Nephron (organoid): Measurements from ENCODE around the gene DNPH1.

Experiments
- H3K27ac Mint-ChIP-seq, 3 experiments: 2 replicates each; pipeline ENCODE4 v1.8.0; 2020; ENCODE audit warnings: mixed read lengths in 3 of 3, mild to moderate bottlenecking in 2 of 3, moderate library complexity in 1 of 3
- H3K27me3 Mint-ChIP-seq: 2 replicates; pipeline ENCODE4 v1.8.0; 2021; ENCODE audit warnings: low read depth, mild to moderate bottlenecking, moderate library complexity, mixed read lengths
- H3K36me3 Mint-ChIP-seq: 2 replicates; pipeline ENCODE4 v1.8.0; 2020; ENCODE audit warnings: low read depth, mixed read lengths
- H3K4me1 Mint-ChIP-seq: 2 replicates; pipeline ENCODE4 v1.8.0; 2020; ENCODE audit warnings: mixed read lengths
- H3K4me3 Mint-ChIP-seq, 3 experiments: 2 replicates each; pipeline ENCODE4 v1.8.0; 2020; ENCODE audit warnings: mild to moderate bottlenecking in 3 of 3, mixed read lengths in 3 of 3, moderate library complexity in 2 of 3
- H3K9me3 Mint-ChIP-seq: 2 replicates; pipeline ENCODE4 v1.8.0; 2020; ENCODE audit warnings: mixed read lengths
- TF ChIP-seq, protein P1 (sequence below), 3 experiments: fragments of 200-600 bp; sonication (generic); IDR thresholded peaks; one replicate each; pipeline ENCODE4 v1.5.0; 2021; ENCODE audit warnings: antibody characterized with exemption in 3 of 3; ENCODE audit not compliant: unreplicated experiment in 3 of 3

Gene DNPH1

DNA sequence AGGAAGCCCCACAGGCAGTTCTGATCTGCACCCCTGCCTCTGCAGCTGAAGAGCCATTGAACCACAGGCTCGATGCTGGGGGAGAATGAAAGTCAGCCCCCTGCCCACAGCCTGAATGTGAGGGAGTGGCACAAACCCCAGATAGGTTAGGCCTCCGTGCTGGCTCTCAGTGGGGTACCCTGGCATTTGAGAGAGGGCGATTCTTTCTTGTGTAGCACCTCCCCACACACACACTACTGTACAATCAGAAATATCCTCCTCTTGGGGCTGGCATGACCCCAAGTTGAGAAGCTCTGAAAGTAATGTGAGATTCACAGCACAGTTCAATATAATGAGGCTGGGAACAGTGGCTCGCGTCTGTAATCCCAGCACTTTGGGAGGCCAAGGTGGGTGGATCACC, 31.9 kb upstream of the DNPH1 start:
- TF ChIP-seq, protein P1, sequence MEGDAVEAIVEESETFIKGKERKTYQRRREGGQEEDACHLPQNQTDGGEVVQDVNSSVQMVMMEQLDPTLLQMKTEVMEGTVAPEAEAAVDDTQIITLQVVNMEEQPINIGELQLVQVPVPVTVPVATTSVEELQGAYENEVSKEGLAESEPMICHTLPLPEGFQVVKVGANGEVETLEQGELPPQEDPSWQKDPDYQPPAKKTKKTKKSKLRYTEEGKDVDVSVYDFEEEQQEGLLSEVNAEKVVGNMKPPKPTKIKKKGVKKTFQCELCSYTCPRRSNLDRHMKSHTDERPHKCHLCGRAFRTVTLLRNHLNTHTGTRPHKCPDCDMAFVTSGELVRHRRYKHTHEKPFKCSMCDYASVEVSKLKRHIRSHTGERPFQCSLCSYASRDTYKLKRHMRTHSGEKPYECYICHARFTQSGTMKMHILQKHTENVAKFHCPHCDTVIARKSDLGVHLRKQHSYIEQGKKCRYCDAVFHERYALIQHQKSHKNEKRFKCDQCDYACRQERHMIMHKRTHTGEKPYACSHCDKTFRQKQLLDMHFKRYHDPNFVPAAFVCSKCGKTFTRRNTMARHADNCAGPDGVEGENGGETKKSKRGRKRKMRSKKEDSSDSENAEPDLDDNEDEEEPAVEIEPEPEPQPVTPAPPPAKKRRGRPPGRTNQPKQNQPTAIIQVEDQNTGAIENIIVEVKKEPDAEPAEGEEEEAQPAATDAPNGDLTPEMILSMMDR (IDR thresholded peaks at IDR 0.05; ENCODE audit: unreplicated experiment in 3 of 3): no peak
- peaks cover 16% of the 10 kb centered on the region for H3K27me3 Mint-ChIP-seq
- peaks cover 10% of the 10 kb centered on the region for H3K4me1 Mint-ChIP-seq
- no peaks in the 10 kb centered on the region for H3K9me3 Mint-ChIP-seq
- H3K27ac Mint-ChIP-seq: peak overlapping the region in 1 of 3 experiments; percentile 65
- H3K36me3 Mint-ChIP-seq: no peaks in the 10 kb centered on the region
- H3K4me3 Mint-ChIP-seq: no peak overlapping the region

DNA sequence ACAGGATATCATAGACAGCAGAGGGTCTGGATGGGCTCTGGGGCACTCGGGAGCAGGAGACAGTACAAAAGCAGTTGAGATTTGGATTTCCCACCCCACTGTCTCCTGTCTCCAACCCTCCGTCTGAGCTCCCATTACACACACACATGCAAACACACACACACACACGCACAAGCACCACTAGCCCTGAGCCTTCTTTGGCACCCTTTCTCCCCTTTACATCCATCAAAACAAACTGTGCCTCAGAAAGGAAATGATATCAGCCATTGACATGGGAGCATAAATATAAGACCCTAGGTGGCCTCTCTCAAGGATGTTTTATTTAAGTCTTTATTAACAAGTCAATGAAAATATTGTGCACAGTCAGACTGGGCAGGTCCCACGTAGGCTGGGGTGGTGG, 31.5 kb upstream of the DNPH1 start:
- H3K27ac Mint-ChIP-seq: peak overlapping the region in 1 of 3 experiments; percentile 65
- H3K36me3 Mint-ChIP-seq: no peaks in the 10 kb centered on the region
- H3K27me3 Mint-ChIP-seq: peaks cover 12% of the 10 kb centered on the region
- H3K4me1 Mint-ChIP-seq: peaks cover 10% of the 10 kb centered on the region
- no peak overlapping the region for H3K4me3 Mint-ChIP-seq
- TF ChIP-seq, protein P1 (IDR thresholded peaks at IDR 0.05; ENCODE audit: unreplicated experiment in 3 of 3): no peak
- H3K9me3 Mint-ChIP-seq: no peaks in the 10 kb centered on the region

DNA sequence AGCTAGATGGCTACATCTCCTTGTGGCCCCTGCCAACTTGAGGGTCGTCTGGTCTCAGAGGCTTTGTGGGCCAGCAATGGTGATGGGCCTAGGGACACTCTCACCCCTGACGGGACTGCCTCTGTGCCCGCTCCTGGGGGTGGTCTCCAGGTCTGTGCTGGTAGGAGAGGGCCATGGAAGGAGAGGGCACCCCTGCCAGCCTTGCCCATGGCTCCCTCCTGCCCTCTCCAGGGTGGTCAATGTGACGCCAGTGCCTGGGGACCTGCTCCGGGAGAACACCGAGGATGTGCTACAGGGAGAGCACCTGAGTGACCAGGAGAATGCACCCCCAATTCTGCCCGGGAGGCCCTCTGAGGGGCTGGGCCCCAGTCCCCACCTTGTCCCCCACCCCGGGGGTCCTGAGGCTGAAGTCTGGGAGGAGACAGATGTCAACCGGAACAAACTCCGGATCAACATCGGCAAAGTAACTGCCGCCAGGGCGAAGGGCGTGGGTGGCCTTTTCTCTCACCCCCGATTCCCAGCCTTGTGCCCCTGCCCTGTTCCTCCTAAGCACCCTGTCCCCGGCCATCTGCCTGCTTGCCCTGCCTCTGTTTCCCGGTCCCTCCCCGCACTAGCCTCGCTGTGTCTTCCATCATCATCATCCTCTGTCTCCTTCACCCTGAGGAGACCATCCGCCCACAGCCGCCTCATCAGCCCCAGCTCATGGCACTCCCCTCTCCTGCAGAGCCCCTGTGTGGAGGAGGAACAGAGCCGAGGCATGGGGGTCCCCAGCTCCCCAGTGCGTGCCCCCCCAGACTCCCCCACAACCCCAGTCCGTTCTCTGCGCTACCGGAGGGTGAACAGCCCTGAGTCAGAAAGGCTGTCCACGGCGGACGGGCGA, 29.8 kb upstream of the DNPH1 start:
- peak overlapping the region in 1 of 3 experiments; percentile 33 for H3K4me3 Mint-ChIP-seq
- H3K9me3 Mint-ChIP-seq: no peaks in the 10 kb centered on the region
- TF ChIP-seq, protein P1 (IDR thresholded peaks at IDR 0.05; ENCODE audit: unreplicated experiment in 3 of 3): no peak
- no peaks in the 10 kb centered on the region for H3K36me3 Mint-ChIP-seq
- peaks cover 10% of the 10 kb centered on the region for H3K4me1 Mint-ChIP-seq
- H3K27ac Mint-ChIP-seq: no peak overlapping the region
- peaks cover 13% of the 10 kb centered on the region for H3K27me3 Mint-ChIP-seq

DNA sequence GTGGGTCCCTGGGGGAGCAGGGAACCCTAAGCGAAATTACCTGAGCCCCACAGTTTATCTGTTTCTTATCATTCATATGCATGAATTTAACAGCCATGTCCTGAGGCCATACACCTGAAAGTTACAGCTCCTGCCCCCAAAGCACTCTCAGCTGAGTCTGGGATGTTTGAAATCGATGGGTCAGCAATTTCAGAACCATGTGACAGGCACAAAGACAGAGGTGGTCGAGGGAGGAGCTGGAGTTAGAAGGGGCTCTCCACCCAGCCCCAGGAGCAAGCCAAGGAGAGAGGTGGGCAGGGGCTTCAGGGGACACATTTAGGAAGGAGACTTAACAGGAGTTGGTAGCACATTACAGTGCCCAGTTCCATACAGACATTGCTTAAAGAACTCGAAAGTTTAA, 28.9 kb upstream of the DNPH1 start:
- no peak overlapping the region for H3K27ac Mint-ChIP-seq
- H3K9me3 Mint-ChIP-seq: no peaks in the 10 kb centered on the region
- peaks cover 14% of the 10 kb centered on the region for H3K27me3 Mint-ChIP-seq
- peaks cover 10% of the 10 kb centered on the region for H3K4me1 Mint-ChIP-seq
- no peak overlapping the region for H3K4me3 Mint-ChIP-seq
- no peaks in the 10 kb centered on the region for H3K36me3 Mint-ChIP-seq
- TF ChIP-seq, protein P1 (IDR thresholded peaks at IDR 0.05; ENCODE audit: unreplicated experiment in 3 of 3): no peak

DNA sequence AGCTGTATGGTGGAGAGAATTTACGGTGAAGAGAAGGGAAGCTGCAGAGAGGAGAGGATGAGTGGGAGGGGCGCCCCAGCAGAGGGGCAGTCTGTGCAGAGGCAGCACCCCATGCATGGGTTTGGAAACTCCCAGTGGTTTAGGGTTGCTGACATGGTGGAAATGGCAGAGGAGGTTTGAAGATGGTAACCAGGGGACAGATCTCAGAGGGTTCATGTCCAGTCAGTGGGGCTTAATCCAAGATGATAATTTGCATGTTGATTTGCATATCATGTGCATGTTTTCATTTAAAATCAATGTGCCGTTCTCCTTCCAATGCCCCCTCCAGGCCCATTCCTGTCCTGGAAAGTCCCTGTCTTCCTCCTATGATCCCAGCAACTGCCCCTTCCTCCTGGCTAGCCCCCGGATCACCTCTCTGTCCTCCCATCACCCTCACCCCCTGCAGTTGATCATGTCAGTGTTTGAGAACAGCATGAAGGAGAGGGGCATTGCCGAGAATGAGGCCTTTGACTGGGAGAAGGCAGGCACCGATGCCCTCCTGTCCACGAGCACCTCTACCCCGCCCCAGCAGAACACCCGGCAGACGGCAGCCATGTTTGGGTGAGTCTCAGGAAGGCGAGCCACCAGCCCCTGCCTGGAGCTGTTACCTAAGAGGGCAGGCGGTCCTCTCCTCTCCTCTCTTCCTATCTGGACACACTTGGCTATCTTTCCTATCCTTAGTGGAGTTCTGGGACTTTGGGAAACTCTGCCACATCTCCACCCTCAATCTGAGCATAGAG, 28.3 kb upstream of the DNPH1 start:
- Mint-ChIP-seq H3K36me3 (no peaks in the 10 kb centered on the region), H3K27ac (no peak overlapping the region), H3K27me3 (peaks cover 19% of the 10 kb centered on the region), H3K4me1 (peaks cover 10% of the 10 kb centered on the region), H3K9me3 (no peaks in the 10 kb centered on the region), H3K4me3 (no peak overlapping the region)
- TF ChIP-seq, protein P1 (IDR thresholded peaks at IDR 0.05; ENCODE audit: unreplicated experiment in 3 of 3): no peak
